GM10248 (cell line): ENCODE measurements around the gene CAMK2D.

Experiments used
- CTCF ChIA-PET: fragments of 300-600 bp; sonication (Branson Sonifier 250); formaldehyde crosslinking; extraction: SDS; loops from one replicate; lab custom pipeline; 2021; ENCODE audit warnings: antibody characterized with exemption; lab: Yijun Ruan, JAX
- POLR2A ChIA-PET: fragments of 350-650 bp; sonication (Branson Sonifier 250); formaldehyde crosslinking; extraction: SDS; loops from one replicate; lab custom pipeline; 2020; ENCODE audit warnings: antibody characterized with exemption; lab: Yijun Ruan, JAX
- DNase-seq: peaks from one replicate; pipeline ENCODE4 v3.0.0; 2012; ENCODE audit errors: extremely low spot score
- CTCF ChIP-seq: IDR thresholded peaks from 2 replicates; pipeline ENCODE4 v1.5.1; 2012; ENCODE audit warnings: mild to moderate bottlenecking, low read depth; ENCODE audit errors: extremely low read depth, missing control alignments, control extremely low read depth

Gene CAMK2D

GRCh38 chr4:113410686-113411085 is 350.9 kb downstream of the CAMK2D start:
- no peak for DNase-seq
- ChIA-PET POLR2A (no interaction called here), CTCF (interaction anchor here (1.1 kb wide), 1 partner anchor 16 kb away, joined by 3 read pairs; no protein-coding TSS in a partner anchor)
- no peak for TF ChIP-seq CTCF

DNA sequence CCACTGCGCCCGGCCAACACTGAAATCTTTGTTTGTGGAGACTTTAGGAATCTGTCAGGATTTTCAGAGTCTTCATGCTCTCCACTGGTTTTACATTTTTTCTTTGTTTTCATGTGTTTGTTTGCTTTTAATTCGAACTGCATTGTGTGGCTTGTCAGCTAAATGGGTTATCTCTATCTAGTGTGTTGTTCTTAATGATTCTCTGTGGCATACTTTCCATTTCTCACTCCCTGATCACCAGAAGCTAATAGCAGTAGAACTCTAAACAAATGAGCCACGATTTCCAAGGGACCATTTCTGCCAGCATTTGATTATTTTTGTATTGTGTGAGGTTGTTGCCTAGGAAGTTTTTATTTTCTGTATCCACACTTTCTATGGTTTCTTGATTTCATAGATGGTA is 352.4 kb downstream of the CAMK2D start:
- POLR2A ChIA-PET, result no interaction called here

DNA sequence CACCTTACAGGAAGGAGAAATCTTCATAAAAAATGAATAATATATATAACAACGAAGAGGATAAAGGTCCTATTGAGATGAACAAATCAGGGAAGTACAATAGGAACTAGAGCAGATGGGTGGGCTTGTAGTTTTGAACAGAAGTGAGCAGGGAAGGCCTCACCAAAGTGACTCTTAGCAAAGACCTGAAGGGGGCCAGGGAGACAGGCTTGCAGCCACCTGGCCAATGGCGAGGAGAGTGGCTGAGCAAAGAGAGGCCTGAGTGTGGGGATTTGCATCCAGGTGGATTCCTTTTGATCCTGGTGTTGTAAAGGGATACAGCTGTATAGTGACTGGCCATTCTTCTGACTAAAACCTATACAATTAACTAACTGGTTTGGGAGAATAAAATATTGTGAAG is 354.1 kb downstream of the CAMK2D start:
- no peak for DNase-seq
- ChIA-PET POLR2A (no interaction called here), CTCF (no interaction called here)
- TF ChIP-seq CTCF, result no peak

More for the DNA sequence above, 352.4 kb downstream of the CAMK2D start:
- CTCF ChIA-PET, result interaction anchor here (1.0 to 1.2 kb wide), 3 partner anchors 14 to 662 kb away, joined by 3 read pairs; no protein-coding TSS in a partner anchor
- no peak for TF ChIP-seq CTCF
- no peak for DNase-seq

DNA sequence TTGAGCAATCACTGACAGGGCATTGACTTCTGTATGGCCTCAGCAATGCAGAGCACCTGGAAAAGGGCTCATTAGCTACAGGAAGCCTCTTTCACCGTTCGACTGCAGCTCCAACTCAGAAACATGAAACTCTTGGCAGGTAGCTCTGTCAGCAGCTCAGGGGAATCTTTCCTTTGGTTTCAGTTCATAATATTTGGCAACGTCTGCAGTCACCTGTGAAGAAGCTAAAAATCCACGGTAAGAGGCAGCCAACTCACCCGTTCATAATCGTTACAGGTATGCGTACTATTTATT is 354.9 kb downstream of the CAMK2D start:
- no peak for TF ChIP-seq CTCF
- POLR2A ChIA-PET, result no interaction called here
- DNase-seq, result no peak
- CTCF ChIA-PET, result interaction anchor here (1.0 kb wide), 1 partner anchor 10 kb away, joined by 4 read pairs; no protein-coding TSS in a partner anchor

GRCh38 chr4:113405874-113406722 is 355.4 kb downstream of the CAMK2D start:
- CTCF ChIA-PET, result interaction anchor here (1.0 to 3.4 kb wide), 2 partner anchors 9 to 11 kb away, joined by 4 to 20 read pairs; no protein-coding TSS in a partner anchor

DNA sequence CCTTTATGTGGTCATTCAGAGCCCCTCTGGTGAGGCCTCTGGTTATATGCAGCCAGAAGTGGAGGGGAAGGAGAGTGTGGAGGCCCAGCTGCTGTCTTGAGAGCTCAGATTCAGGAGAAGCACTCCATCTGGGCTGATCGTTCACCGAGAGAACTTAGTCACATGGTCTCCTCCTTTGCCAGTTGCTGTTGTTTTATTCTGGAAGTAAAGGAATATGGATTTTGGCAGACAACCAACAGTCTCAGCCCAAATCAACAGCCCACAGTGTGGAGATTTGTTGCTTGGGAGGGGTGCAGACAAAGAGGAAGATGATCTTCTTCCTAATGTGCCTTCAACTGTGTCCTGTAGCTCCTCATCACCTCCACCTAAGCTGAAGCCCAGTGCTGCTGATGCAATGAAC is 356.7 kb downstream of the CAMK2D start:
- no peak for DNase-seq
- ChIA-PET CTCF (interaction anchor here (3.4 kb wide), 1 partner anchor 10 kb away, joined by 20 read pairs; no protein-coding TSS in a partner anchor), POLR2A (no interaction called here)
- TF ChIP-seq CTCF, result no peak

More at GRCh38 chr4:113405874-113406722, 355.4 kb downstream of the CAMK2D start:
- POLR2A ChIA-PET, result no interaction called here
- DNase-seq, result no peak
- TF ChIP-seq CTCF, result no peak
